GM12878 (cell line): ENCODE measurements around the gene PSENEN. TPM values are rescaled to one million over a fixed set of nuclear protein-coding genes. Genes with fewer than 3 reads are reported as not detected.

ENCODE experiments used
- ATAC-seq: fragments of 200-7000 bp; cut with Tn5 transposase; 3 replicates; pipeline ENCODE4 v1.9.1; 2020; ENCODE audit warnings: mild to moderate bottlenecking, moderate library complexity
- Bru-seq: library from RNA; stranded (reverse); fragments of 400-500 nt; gene quantifications from one replicate; lab custom pipeline; 2021; lab: Mats Ljungman, UMichigan
- BruChase-seq, 2 experiments: library from RNA; stranded (reverse); fragments of 400-500 nt; gene quantifications; one replicate each; lab custom pipeline; 2021; lab: Mats Ljungman, UMichigan
- BruUV-seq: library from RNA; stranded (reverse); fragments of 400-500 nt; replicated peaks from 2 replicates; lab custom pipeline; 2021; lab: Mats Ljungman, UMichigan
- CTCF ChIA-PET: fragments of 300-600 bp; sonication (Branson Sonifier 250); formaldehyde crosslinking; extraction: SDS; loops from one replicate; lab custom pipeline; 2021; ENCODE audit warnings: inconsistent platforms; lab: Yijun Ruan, JAX
- POLR2A ChIA-PET: fragments of 350-600 bp; formaldehyde crosslinking; extraction: SDS; loops from one replicate; lab custom pipeline; 2021; ENCODE audit warnings: inconsistent platforms; lab: Charles Lee
- RAD21 ChIA-PET: fragments of 300-600 bp; sonication (Branson Sonifier 250); formaldehyde crosslinking; loops from one replicate; lab custom pipeline; 2023; ENCODE audit warnings: antibody characterized with exemption; ENCODE audit not compliant: unreplicated experiment; lab: Charles Lee
- SMC1A ChIA-PET: fragments of 300-600 bp; sonication (Branson Sonifier 250); formaldehyde crosslinking; loops from one replicate; lab custom pipeline; 2023; ENCODE audit not compliant: unreplicated experiment, uncharacterized antibody; lab: Charles Lee
- DNase-seq: peaks from one replicate; pipeline ENCODE4 v3.0.0-alpha.2; 2011; ENCODE audit warnings: low read depth, low spot score
- FAIRE-seq: peaks from 3 replicates; lab custom pipeline; 2011; peaks lifted over from hg19 to GRCh38; lab: Jason Lieb, UNC
- H2AFZ ChIP-seq: 2 replicates; pipeline ENCODE4 v1.6.0; 2011; ENCODE audit warnings: low read depth, low read length, control low read depth; ENCODE audit not compliant: control insufficient read depth
- H3K27ac ChIP-seq: 2 replicates; pipeline ENCODE4 v1.5.1; 2011; ENCODE audit warnings: control low read depth; ENCODE audit not compliant: control insufficient read depth, insufficient read depth
- H3K27me3 ChIP-seq, 2 experiments: replicated peaks in 1 of 2; 2 replicates each; pipeline versions ENCODE4 v1.6.0 to v1.6.1; 2011; ENCODE audit warnings: low read length in 1 of 2; ENCODE audit not compliant: control insufficient read depth in 2 of 2, insufficient read depth in 2 of 2
- H3K36me3 ChIP-seq, 2 experiments: 2 replicates each; pipeline ENCODE4 v1.5.1; 2011; ENCODE audit warnings: low read length in 1 of 2; ENCODE audit not compliant: control insufficient read depth in 2 of 2, insufficient read depth in 2 of 2
- H3K4me1 ChIP-seq: 2 replicates; pipeline ENCODE4 v1.6.1; 2011; ENCODE audit warnings: mild to moderate bottlenecking, low read length, moderate library complexity, mixed read lengths; ENCODE audit not compliant: control insufficient read depth, insufficient read depth
- H3K4me2 ChIP-seq: 2 replicates; pipeline ENCODE4 v1.6.0; 2011; ENCODE audit warnings: control low read depth; ENCODE audit not compliant: control insufficient read depth, insufficient read depth
- H3K4me3 ChIP-seq: fragments of 200-600 bp; sonication (generic); 2 replicates; pipeline ENCODE4 v1.5.1; 2016
- H3K79me2 ChIP-seq: 2 replicates; pipeline ENCODE4 v1.6.0; 2011; ENCODE audit warnings: low read length; ENCODE audit not compliant: control insufficient read depth, insufficient read depth
- H3K9ac ChIP-seq: 2 replicates; pipeline ENCODE4 v1.8.0; 2011; ENCODE audit warnings: low read length, control low read depth, mixed read lengths; ENCODE audit not compliant: control insufficient read depth, insufficient read depth
- H3K9me3 ChIP-seq: replicated peaks from 3 replicates; pipeline ENCODE4 v1.5.1; 2011; ENCODE audit warnings: mild to moderate bottlenecking, low read length; ENCODE audit not compliant: control insufficient read depth, insufficient read depth
- H4K20me1 ChIP-seq: 2 replicates; pipeline ENCODE4 v1.6.0; 2011; ENCODE audit not compliant: control insufficient read depth, insufficient read depth
- BHLHE40 ChIP-seq, 2 experiments: fragments of 450-650 bp in 1 of 2; IDR thresholded peaks; 2 replicates each; pipeline ENCODE4 v1.6.1; 2011 to 2017; ENCODE audit warnings: low read depth in 2 of 2, borderline replicate concordance in 1 of 2, improper control_type of control experiment in 1 of 2, low read length in 1 of 2, mild to moderate bottlenecking in 1 of 2
- EGR1 ChIP-seq, 2 experiments: IDR thresholded peaks; 1 replicate in 1 of 2; 2 replicates in 1 of 2; pipeline ENCODE4 v1.6.1; 2011 to 2012; ENCODE audit warnings: low read depth in 2 of 2, low read length in 2 of 2, borderline replicate concordance in 1 of 2, mild to moderate bottlenecking in 1 of 2, moderate library complexity in 1 of 2
- JUND ChIP-seq: IDR thresholded peaks from 2 replicates; pipeline ENCODE4 v1.6.1; 2012; ENCODE audit warnings: low read depth, mild to moderate bottlenecking, low read length, improper control_type of control experiment, moderate library complexity
- MEF2A ChIP-seq: IDR thresholded peaks from 2 replicates; pipeline ENCODE4 v1.6.1; 2011; ENCODE audit warnings: low read depth, mild to moderate bottlenecking, low read length, moderate library complexity; ENCODE audit not compliant: insufficient read depth
- MLLT1 ChIP-seq: fragments of 450-650 bp; IDR thresholded peaks from 2 replicates; pipeline ENCODE4 v1.6.1; 2016; ENCODE audit warnings: mild to moderate bottlenecking
- MXI1 ChIP-seq: fragments of 150-350 bp; IDR thresholded peaks from 2 replicates; pipeline ENCODE4 v1.6.1; 2011; ENCODE audit warnings: low read depth, mild to moderate bottlenecking, inconsistent platforms, low read length, improper control_type of control experiment
- NKRF ChIP-seq: fragments of 450-650 bp; conservative IDR thresholded peaks from 2 replicates; pipeline ENCODE4 v1.6.1; 2017; ENCODE audit warnings: mild to moderate bottlenecking, moderate library complexity
- POU2F2 ChIP-seq: IDR thresholded peaks from 3 replicates; pipeline ENCODE4 v1.6.1; 2011; ENCODE audit warnings: low read depth, mild to moderate bottlenecking, low read length, borderline replicate concordance
- RFX5 ChIP-seq: IDR thresholded peaks from 2 replicates; pipeline ENCODE4 v1.6.1; 2011; ENCODE audit warnings: low read depth, low read length, improper control_type of control experiment
- SIN3A ChIP-seq: IDR thresholded peaks from 2 replicates; pipeline ENCODE4 v1.6.1; 2012; ENCODE audit warnings: low read depth, low read length, improper control_type of control experiment
- SIX5 ChIP-seq: IDR thresholded peaks from 2 replicates; pipeline ENCODE4 v1.6.1; 2011; ENCODE audit warnings: mild to moderate bottlenecking, low read depth, low read length, moderate library complexity; ENCODE audit not compliant: severe bottlenecking
- SMAD1 ChIP-seq: fragments of 450-650 bp; IDR thresholded peaks from 2 replicates; pipeline ENCODE4 v1.6.1; 2018; ENCODE audit warnings: mild to moderate bottlenecking, low read depth; ENCODE audit not compliant: partially characterized antibody
- SREBF1 ChIP-seq: IDR thresholded peaks from 2 replicates; pipeline ENCODE4 v1.6.1; 2012; ENCODE audit warnings: mild to moderate bottlenecking, low read length
- WGBS: methylation state at CpG from one replicate; pipeline ENCODE4 v1.1.6; 2016; ENCODE audit warnings: low lambda C conversion rate; ENCODE audit not compliant: insufficient replicate concordance, insufficient coverage; ENCODE audit errors: missing lambda C conversion rate; 5-methylcytosine and 5-hydroxymethylcytosine counted together
- in situ Hi-C: fragments of 300-500 bp; cut with MboI; formaldehyde crosslinking; loops from 9 replicates; pipeline ENCODE4 v1.14.3; 2018; ENCODE audit warnings: mixed read lengths
- intact Hi-C: fragments of 100-400 bp; cut with micrococcal nuclease; formaldehyde crosslinking; loops from one replicate; pipeline ENCODE4 v1.14.2; 2022; ENCODE audit not compliant: unreplicated experiment
- long read RNA-seq, 2 experiments: library from polyadenylated mRNA; unstranded; transcript quantifications; one replicate each; pipeline ENCODE4 v2.0.0, GENCODE V29; 2019 to 2020
- polyA minus RNA-seq, 3 experiments: library from RNA; depleted of rRNA, polyadenylated mRNA; stranded (reverse); fragments of >200 nt; gene quantifications; 2 replicates each; pipeline ENCODE4 v1.2.3, GENCODE V29; 2011
- polyA plus RNA-seq, 11 experiments: library from polyadenylated mRNA; depleted of rRNA in 4 of 11; unstranded in 6 of 11; stranded (reverse) in 5 of 11; fragments of >200 nt; fragmentation: Nextera tagmentation in 4 of 11; fragmentation: Illumina TruSeq in 1 of 11; extraction: Ambion mirVana in 4 of 11; extraction: Trizol in 1 of 11; gene quantifications; 1 replicate in 1 of 11; 2 replicates in 10 of 11; pipeline versions ENCODE4 v1.2.1 to v1.2.3, GENCODE V29; 2011 to 2016; ENCODE audit warnings: inconsistent platforms in 2 of 11, missing spikeins in 2 of 11, low read depth in 1 of 11
- total RNA-seq, 4 experiments: library from RNA; depleted of rRNA in 3 of 4; stranded (reverse); fragments of >200 nt in 3 of 4; fragmentation: Illumina TruSeq in 1 of 4; extraction: Trizol in 1 of 4; gene quantifications; 2 replicates each; pipeline versions ENCODE4 v1.2.1 to v1.2.3, GENCODE V29; 2013 to 2021

Gene PSENEN
- 2.8 and 4.2 TPM in 2 replicates for total RNA-seq (2013; cell fraction: nucleolus; rRNA removed)
- total RNA-seq (2014; rRNA removed) (37.8 and 39.4 TPM in 2 replicates), total RNA-seq (2014; rRNA removed; fragmentation: Illumina TruSeq; extraction: Trizol) (34.3 and 34.7 TPM in 2 replicates), total RNA-seq (2021) (35.6 and 42.9 TPM in 2 replicates), polyA plus RNA-seq (2011; rRNA removed) (10.5 and 14.4 TPM in 2 replicates), polyA plus RNA-seq (2014; fragmentation: Illumina TruSeq; extraction: Trizol) (29.9 and 35.1 TPM in 2 replicates), polyA plus RNA-seq (2014; fragmentation: Nextera tagmentation; extraction: Ambion mirVana) (100 to 1,000 TPM; 143 to 178 TPM), polyA plus RNA-seq (2014; rRNA removed) (32.3 and 44.0 TPM in 2 replicates), polyA plus RNA-seq (2016; fragmentation: Nextera tagmentation; extraction: Ambion mirVana) (10 to 100 TPM; 62.6 to 66.7 TPM), polyA minus RNA-seq (2011; rRNA and poly(A)+ RNA removed) (9.1 and 21.3 TPM in 2 replicates), Bru-seq, nascent RNA (percentile 70 among the genes with signal in this experiment), BruChase-seq, experiment 1, labeled RNA remaining after a 6-hour chase (percentile 86 among the genes with signal in this experiment), BruChase-seq, experiment 2, labeled RNA remaining after a 2-hour chase (percentile 78 among the genes with signal in this experiment)
- 6.0 TPM for polyA plus RNA-seq (2011; ENCODE audit: low read depth)
- polyA plus RNA-seq (2011; cell fraction: cytosol; rRNA removed) = 23.6 and 28.8 TPM in 2 replicates
- polyA plus RNA-seq (2011; cell fraction: nucleus; rRNA removed) = 14.0 and 17.6 TPM in 2 replicates
- polyA plus RNA-seq (2012) = 35.0 and 36.0 TPM in 2 replicates
- polyA minus RNA-seq (2011; cell fraction: cytosol; rRNA and poly(A)+ RNA removed) = 4.5 and 4.8 TPM in 2 replicates
- polyA minus RNA-seq (2011; cell fraction: nucleus; rRNA and poly(A)+ RNA removed) = 3.5 and 3.9 TPM in 2 replicates
- long read RNA-seq, experiment 1, transcript PSENEN-202 (4 exons, 1,661 nt) = major isoform, 5 of 9 reads
- long read RNA-seq, experiment 1, partial matches to known transcripts = 1 of 9 reads
- long read RNA-seq, experiment 1, other reads (novel, unspliced or antisense) = 1 of 9 reads
- long read RNA-seq, experiment 2, transcript PSENEN-202 (4 exons, 1,661 nt) = major isoform, 7 of 8 reads
- long read RNA-seq, experiment 2, partial matches to known transcripts = 0 of 8 reads
- long read RNA-seq, experiment 2, other reads (novel, unspliced or antisense) = 0 of 8 reads

- Histone ChIP-seq H2AFZ (peak within 1 kb of the TSS; percentile 61), H4K20me1 (no peaks in the 10 kb centered on the region), H3K4me3 (peak within 1 kb of the TSS; percentile 92), H3K79me2 (peaks cover 29% of the 10 kb centered on the region), H3K27me3 (no peaks in the 10 kb centered on the region), H3K36me3 (0 out of 4 replicates have a peak, but pooled peaks cover 0 to 4% of the 10 kb centered on the region in 2 experiments), H3K27ac (peak within 1 kb of the TSS; percentile 80), H3K4me1 (peaks cover 35% of the 10 kb centered on the region), H3K9me3 (no peaks in the 10 kb centered on the region), H3K9ac (peak within 1 kb of the TSS; percentile 84), H3K4me2 (peak within 1 kb of the TSS; percentile 94)
- TSS peak; percentile 49 for BruUV-seq
- in situ Hi-C loops = no loop called here
- DNase-seq (peak; percentile 97), ATAC-seq (peak; percentile 54), FAIRE-seq (peak; percentile 92)
- RAD21 ChIA-PET = interaction anchor here (0.9 to 2.3 kb wide), 6 partner anchors 12 to 186 kb away, joined by 3 to 9 read pairs (median 6); partner anchors contain the start of genes COX6B1 and HSPB6
- SMC1A ChIA-PET = interaction anchor here (0.6 to 2.0 kb wide), 6 partner anchors 27 to 361 kb away, joined by 3 to 14 read pairs (median 3); no protein-coding TSS in a partner anchor
- POLR2A ChIA-PET = interaction anchor here (0.6 to 7.1 kb wide), 11 partner anchors 8 to 311 kb away, joined by 3 to 91 read pairs (median 6); partner anchors contain the start of genes HSPB6 and PROSER3
- intact Hi-C loops = loop anchor here (1.0 to 2.0 kb wide), 2 partner anchors 13 to 28 kb away; partner anchors contain the start of gene PROSER3
- CTCF ChIA-PET = interaction anchor here (0.6 to 4.3 kb wide), 8 partner anchors 31 to 316 kb away, joined by 3 to 18 read pairs (median 6); no protein-coding TSS in a partner anchor
- WGBS = under 1% methylated on average over 40 of the region's 40 CpGs
- peak in 1 of 2 experiments; percentile 65; a peak in 2 of 3 replicates for TF ChIP-seq EGR1 (IDR thresholded peaks at IDR 0.05; ENCODE audit: borderline replicate concordance in 1 of 2, low read depth in 2 of 2, low read length in 2 of 2)
- TF ChIP-seq BHLHE40 (IDR thresholded peaks at IDR 0.05; ENCODE audit: borderline replicate concordance in 1 of 2, low read depth in 2 of 2, low read length in 1 of 2) = no peak
- TF ChIP-seq MXI1 = peak; percentile 57
- TF ChIP-seq MLLT1 = 0 out of 2 replicates have a peak, but pooled peaks have one; percentile 1
- no peak for TF ChIP-seq SMAD1
- peak; percentile 85 for TF ChIP-seq NKRF
- TF ChIP-seq SREBF1 = peak; percentile 66
- TF ChIP-seq SIN3A = peak; percentile 95
- TF ChIP-seq POU2F2 = peak; percentile 34; the same call in 1 of the 3 replicates
- TF ChIP-seq MEF2A = no peak
- peak; percentile 88 for TF ChIP-seq SIX5
- TF ChIP-seq RFX5 = 0 out of 2 replicates have a peak, but pooled peaks have one; percentile 17
- TF ChIP-seq JUND = 0 out of 2 replicates have a peak, but pooled peaks have one; percentile 28
Measured at GRCh38 chr19:35745328-35746086, at the start of gene PSENEN, which contains the start of gene U2AF1L4. PSENEN (plus strand) TSS chr19:35745651; CDS start chr19:35745931, 280 bp downstream. U2AF1L4 (minus strand) TSS chr19:35745418; CDS start chr19:35745391, 27 bp downstream.
